ENCODE data around the gene TMSB15B. TPM values are rescaled to one million over a fixed set of nuclear protein-coding genes. Genes with fewer than 3 reads are reported as not detected.
"Not testable (repeated sequence)": the region's sequence is repeated elsewhere in the genome, so short reads cannot be mapped to it uniquely, and the experiment has no call there.

Gene TMSB15B
- total and polyA plus RNA-seq, 11 donors, result 0.14 to 1.2 (median 0.56) TPM; not detected in 2

- ATAC-seq, result no peak
- intact Hi-C loops (cut with DNase I), result no loop called here
- Histone ChIP-seq H3K9me3 (no peaks in the 10 kb centered on the region), H3K36me3 (no peaks in the 10 kb centered on the region), H3K27me3 (peaks cover 0 to 16% (median 0%) of the 10 kb centered on the region in 9 donors), H3K4me3 (no peak overlapping the region), H3K4me1 (no peaks in the 10 kb centered on the region), H3K27ac (no peak overlapping the region)
- no peak for DNase-seq
- 22 to 24% (median 23%) methylated on average over 3 of the region's 3 CpGs for WGBS, 4 donors
- TF ChIP-seq CTCF (IDR thresholded peaks at IDR 0.05) (peak; percentile 15 to 57 (median 38)), POLR2A (IDR thresholded peaks at IDR 0.05) (no peak)
Observed at GRCh38 chrX:103941201-103941975, 21.0 kb upstream of the TMSB15B start.

DNA sequence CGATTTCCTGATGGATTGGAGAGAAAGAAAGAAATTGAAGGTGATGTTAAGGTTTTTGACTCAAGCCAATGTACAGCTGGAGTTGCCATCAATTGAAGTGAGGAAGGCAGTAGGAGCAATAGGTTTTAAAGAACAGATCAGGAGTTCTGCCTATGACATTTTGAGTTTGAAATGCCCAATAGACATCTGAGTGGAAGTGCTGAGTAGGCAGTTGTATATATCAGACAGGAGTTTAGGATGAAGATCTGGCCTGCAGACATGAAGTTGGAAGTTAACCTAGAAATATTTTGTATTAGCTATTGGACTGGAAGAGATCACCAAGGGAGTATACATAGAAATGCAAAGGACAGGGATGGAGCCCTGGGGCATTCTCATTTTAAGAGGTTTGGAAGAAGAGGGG, 12.9 kb upstream of the TMSB15B start:
- no peaks in the 10 kb centered on the region for H3K9me3 ChIP-seq
- TF ChIP-seq POLR2A (IDR thresholded peaks at IDR 0.05) (no peak), CTCF (IDR thresholded peaks at IDR 0.05) (no peak)
- H3K27me3 ChIP-seq, result peaks cover 0 to 12% (median 0%) of the 10 kb centered on the region in 9 donors
- H3K36me3 ChIP-seq, result no peaks in the 10 kb centered on the region
- H3K4me3 ChIP-seq, result no peak overlapping the region
- DNase-seq, result no peak
- no peak for ATAC-seq
- WGBS, 4 donors, result 32 to 89% (median 67%) methylated on average over 1 of the region's 1 CpG
- H3K27ac ChIP-seq, result no peak overlapping the region
- intact Hi-C loops (cut with DNase I), result no loop called here
- H3K4me1 ChIP-seq, result no peaks in the 10 kb centered on the region

GRCh38 chrX:103953353-103953752, 9.1 kb upstream of the TMSB15B start:
- Histone ChIP-seq H3K4me1 (no peaks in the 10 kb centered on the region), H3K9me3 (no peaks in the 10 kb centered on the region), H3K27ac (no peak overlapping the region), H3K4me3 (no peak overlapping the region), H3K27me3 (peaks cover 0 to 16% (median 0%) of the 10 kb centered on the region in 9 donors), H3K36me3 (no peaks in the 10 kb centered on the region)
- TF ChIP-seq POLR2A (IDR thresholded peaks at IDR 0.05) (no peak), CTCF (IDR thresholded peaks at IDR 0.05) (no peak)
- 74 to 95% (median 94%) methylated on average over 4 of the region's 4 CpGs for WGBS, 4 donors
- DNase-seq (no peak), ATAC-seq (no peak)
- intact Hi-C loops (cut with DNase I), result no loop called here

GRCh38 chrX:103954259-103954658, 8.2 kb upstream of the TMSB15B start:
- ATAC-seq (no peak), DNase-seq (no peak)
- intact Hi-C loops (cut with DNase I), result no loop called here
- Histone ChIP-seq H3K27me3 (peaks cover 0 to 16% (median 0%) of the 10 kb centered on the region in 9 donors), H3K4me3 (no peak overlapping the region), H3K9me3 (no peaks in the 10 kb centered on the region), H3K36me3 (no peaks in the 10 kb centered on the region), H3K4me1 (no peaks in the 10 kb centered on the region), H3K27ac (no peak overlapping the region)
- 79 to 98% (median 91%) methylated on average over 6 of the region's 6 CpGs for WGBS, 4 donors
- no peak for TF ChIP-seq CTCF (IDR thresholded peaks at IDR 0.05)
- no peak for TF ChIP-seq POLR2A (IDR thresholded peaks at IDR 0.05)

DNA sequence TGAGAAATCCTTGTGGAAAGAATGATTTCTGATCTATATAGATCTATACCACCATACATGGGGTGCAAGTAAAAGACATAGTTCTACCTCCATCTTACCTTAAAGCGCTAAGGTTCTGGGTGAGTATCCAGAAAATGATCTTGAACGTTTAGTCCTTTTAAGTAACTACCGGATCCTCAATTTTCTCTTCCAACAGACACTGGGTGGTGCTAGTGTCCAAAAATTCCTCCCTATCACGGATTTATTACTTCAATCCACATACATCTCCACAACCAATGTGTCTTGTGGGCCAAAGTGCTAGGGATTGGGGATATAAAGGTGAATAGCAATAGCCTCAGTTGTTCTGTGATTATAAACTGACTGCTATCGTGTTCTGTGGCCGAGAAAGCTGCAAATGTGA, 1.8 kb upstream of the TMSB15B start:
- DNase-seq; H3K27me3 ChIP-seq; H3K4me3 ChIP-seq; intact Hi-C loops (cut with DNase I); H3K36me3 ChIP-seq; H3K27ac ChIP-seq; H3K4me1 ChIP-seq; H3K9me3 ChIP-seq; ATAC-seq: not testable (repeated sequence)
- no CpG with 5 or more reads among the region's 6 CpGs for WGBS, 4 donors

DNA sequence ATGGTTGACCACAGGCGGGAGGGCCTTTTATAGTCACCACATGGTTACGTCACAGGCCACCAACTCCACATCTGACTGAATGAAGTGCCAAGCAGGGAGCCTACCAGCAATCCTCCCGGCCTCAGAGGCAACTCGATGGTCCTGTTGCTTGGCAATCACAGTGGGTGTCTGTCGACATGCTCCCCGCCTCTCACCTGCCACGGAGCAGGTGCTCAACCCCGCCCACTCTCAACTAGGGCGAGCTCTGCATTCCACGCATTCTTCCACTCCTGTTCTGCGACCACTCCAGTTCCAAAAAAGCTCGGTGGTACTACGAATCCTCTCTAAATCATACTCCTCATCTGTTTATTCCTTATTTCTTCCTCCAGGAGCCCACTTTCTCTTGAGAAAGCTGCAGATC, 21.1 kb downstream of the TMSB15B start:
- intact Hi-C loops (cut with DNase I); H3K9me3 ChIP-seq; H3K4me3 ChIP-seq; ATAC-seq; H3K4me1 ChIP-seq; H3K27me3 ChIP-seq; H3K27ac ChIP-seq; DNase-seq; H3K36me3 ChIP-seq: not testable (repeated sequence)
- WGBS, 4 donors, result no CpG with 5 or more reads among the region's 13 CpGs
